Measurements from ENCODE around the gene ZNRD2. TPM values are rescaled to one million over a fixed set of nuclear protein-coding genes. Genes with fewer than 3 reads are reported as not detected.

Gene ZNRD2
- total and polyA plus RNA-seq, 10 of the 15 experiments (the other 5 are each of a cell fraction or from before 2014, with no cell fraction given) = 7.9 to 111 (median 55.4) TPM

DNA sequence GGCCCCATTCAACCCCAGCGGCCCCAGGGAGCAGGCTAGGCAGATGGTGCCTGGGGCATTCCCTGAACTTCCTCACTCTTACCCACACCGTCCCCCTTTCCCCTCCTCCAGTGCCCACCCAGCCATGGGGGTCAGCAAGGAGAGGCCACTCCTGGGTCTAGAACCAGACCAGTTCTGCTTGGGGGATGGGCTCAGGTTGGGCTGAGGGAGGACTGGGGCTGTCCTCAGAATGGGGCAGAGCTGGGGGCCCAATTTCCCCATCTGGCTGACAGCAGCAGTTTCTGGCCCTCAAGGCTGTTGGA lies 33.0 kb upstream of the ZNRD2 start:
- no peaks in the 10 kb centered on the region for H3K79me2 ChIP-seq (ENCODE audit: control insufficient read depth, insufficient read depth, low read length)
- no peaks in the 10 kb centered on the region for H3K27me3 ChIP-seq (replicated peaks in 1 of 2; ENCODE audit: control insufficient read depth in 2 of 2, insufficient read depth in 2 of 2, low read length in 1 of 2)
- ChIA-PET CTCF (no interaction called here), RAD21 (ENCODE audit: unreplicated experiment) (interaction anchor here (0.6 kb wide), 1 partner anchor 15 kb away, joined by 3 read pairs; no protein-coding TSS in a partner anchor), POLR2A (no interaction called here), SMC1A (ENCODE audit: uncharacterized antibody, unreplicated experiment) (no interaction called here)
- no peak overlapping the region for H3K4me2 ChIP-seq (ENCODE audit: control insufficient read depth, insufficient read depth)
- in situ Hi-C loops (cut with MboI) (no loop called here), intact Hi-C loops (cut with micrococcal nuclease; ENCODE audit: unreplicated experiment) (no loop called here)
- 87% methylated on average over 2 of the region's 2 CpGs for WGBS (ENCODE audit: insufficient coverage, insufficient replicate concordance, low lambda C conversion rate, missing lambda C conversion rate)
- TF ChIP-seq POLR2A (IDR thresholded peaks at IDR 0.05; ENCODE audit: low read depth, low read length) (peak; percentile 30; the same call in 1 of the 2 replicates), ZNF274 (IDR thresholded peaks at IDR 0.05; ENCODE audit: insufficient read depth, insufficient read length) (no peak), POLR2AphosphoS5 (IDR thresholded peaks at IDR 0.05; ENCODE audit: low read length) (peak; percentile 16; the same call in 1 of the 2 replicates)
- no peak overlapping the region for H3K9ac ChIP-seq (ENCODE audit: control insufficient read depth, insufficient read depth, low read length)
- H2AFZ ChIP-seq (ENCODE audit: control insufficient read depth, low read depth, low read length) = no peak overlapping the region
- H3K27ac ChIP-seq (ENCODE audit: control insufficient read depth, insufficient read depth) = no peak overlapping the region
- no peak for FAIRE-seq
- H4K20me1 ChIP-seq (ENCODE audit: control insufficient read depth, insufficient read depth) = no peaks in the 10 kb centered on the region
- no peaks in the 10 kb centered on the region for H3K9me3 ChIP-seq (replicated peaks; ENCODE audit: control insufficient read depth, insufficient read depth, low read length)
- no peak for ATAC-seq
- DNase-seq (ENCODE audit: low read depth, low spot score) = no peak
- no peak overlapping the region for H3K4me3 ChIP-seq
- peaks cover 6% of the 10 kb centered on the region for H3K4me1 ChIP-seq (ENCODE audit: control insufficient read depth, insufficient read depth, low read length)
- H3K36me3 ChIP-seq (ENCODE audit: control insufficient read depth in 2 of 2, insufficient read depth in 2 of 2, low read length in 1 of 2) = peaks cover 8 to 9% of the 10 kb centered on the region in 2 experiments; a peak in 3 of 4 replicates
- no TSS peak for BruUV-seq (replicated peaks)

GRCh38 chr11:65537620-65538231 lies 32.6 kb upstream of the ZNRD2 start:
- peaks cover 6% of the 10 kb centered on the region for H3K4me1 ChIP-seq (ENCODE audit: control insufficient read depth, insufficient read depth, low read length)
- TF ChIP-seq LARP7 (IDR thresholded peaks at IDR 0.05) (no peak), POLR2A (IDR thresholded peaks at IDR 0.05; ENCODE audit: low read depth, low read length) (0 out of 2 replicates have a peak, but pooled peaks have one; percentile 17)
- BruUV-seq (replicated peaks) = no TSS peak
- DNase-seq (ENCODE audit: low read depth, low spot score) (no peak), FAIRE-seq (no peak), ATAC-seq (no peak)
- H3K27ac ChIP-seq (ENCODE audit: control insufficient read depth, insufficient read depth) = no peak overlapping the region
- intact Hi-C loops (cut with micrococcal nuclease; ENCODE audit: unreplicated experiment) = no loop called here
- ChIA-PET SMC1A (ENCODE audit: uncharacterized antibody, unreplicated experiment) (no interaction called here), CTCF (no interaction called here), RAD21 (ENCODE audit: unreplicated experiment) (no interaction called here), POLR2A (no interaction called here)
- no peaks in the 10 kb centered on the region for H3K79me2 ChIP-seq (ENCODE audit: control insufficient read depth, insufficient read depth, low read length)
- H3K4me3 ChIP-seq = no peak overlapping the region
- H3K36me3 ChIP-seq (ENCODE audit: control insufficient read depth in 2 of 2, insufficient read depth in 2 of 2, low read length in 1 of 2) = peaks cover 5 to 7% of the 10 kb centered on the region in 2 experiments; a peak in 3 of 4 replicates
- no peaks in the 10 kb centered on the region for H4K20me1 ChIP-seq (ENCODE audit: control insufficient read depth, insufficient read depth)
- no peaks in the 10 kb centered on the region for H3K27me3 ChIP-seq (replicated peaks in 1 of 2; ENCODE audit: control insufficient read depth in 2 of 2, insufficient read depth in 2 of 2, low read length in 1 of 2)
- H3K4me2 ChIP-seq (ENCODE audit: control insufficient read depth, insufficient read depth) = no peak overlapping the region
- in situ Hi-C loops (cut with MboI) = no loop called here
- H3K9ac ChIP-seq (ENCODE audit: control insufficient read depth, insufficient read depth, low read length) = no peak overlapping the region
- 74% methylated on average over 18 of the region's 18 CpGs for WGBS (ENCODE audit: insufficient coverage, insufficient replicate concordance, low lambda C conversion rate, missing lambda C conversion rate)
- H2AFZ ChIP-seq (ENCODE audit: control insufficient read depth, low read depth, low read length) = no peak overlapping the region
- H3K9me3 ChIP-seq (replicated peaks; ENCODE audit: control insufficient read depth, insufficient read depth, low read length) = no peaks in the 10 kb centered on the region
